Measurements from ENCODE around the gene PRTFDC1. TPM values are rescaled to one million over a fixed set of nuclear protein-coding genes. Genes with fewer than 3 reads are reported as not detected.
"Not testable (repeated sequence)": the region's sequence is repeated elsewhere in the genome, so short reads cannot be mapped to it uniquely, and the experiment has no call there.

PRTFDC1 gene
- polyA plus RNA-seq, 12 donors, result 7.4 to 26.9 (median 15.6) TPM; not detected in 1

GRCh38 chr10:24968349-24968748 lies 15.9 kb upstream of the PRTFDC1 start:
- DNase-seq, result no peak

- no peak for DNase-seq
Observed at GRCh38 chr10:24966962-24967481, 14.6 kb upstream of the PRTFDC1 start.

GRCh38 chr10:24965051-24965450 lies 12.6 kb upstream of the PRTFDC1 start:
- no peak for DNase-seq

- DNase-seq, result no peak
Observed at GRCh38 chr10:24963521-24964041, 11.2 kb upstream of the PRTFDC1 start.

- no peak for DNase-seq
Observed at GRCh38 chr10:24962995-24963394, 10.6 kb upstream of the PRTFDC1 start.

- no peak for DNase-seq
Observed at GRCh38 chr10:24961582-24961981, 9.2 kb upstream of the PRTFDC1 start.

GRCh38 chr10:24959382-24959730 lies 7.0 kb upstream of the PRTFDC1 start:
- DNase-seq, result no peak

- peak; percentile 90 for DNase-seq
Observed at GRCh38 chr10:24958721-24959381, 6.4 kb upstream of the PRTFDC1 start.

- DNase-seq, result peak; percentile 93
Observed at GRCh38 chr10:24958091-24958720, 5.8 kb upstream of the PRTFDC1 start.

GRCh38 chr10:24957624-24958051 lies 5.2 kb upstream of the PRTFDC1 start:
- not testable (repeated sequence) for DNase-seq

- DNase-seq, result no peak
Observed at GRCh38 chr10:24953675-24954074, 1.3 kb upstream of the PRTFDC1 start.

GRCh38 chr10:24952707-24953645 lies 570 bp upstream of the PRTFDC1 start:
- DNase-seq, result peak; percentile 80

GRCh38 chr10:24951201-24952142 lies 934 bp downstream of the PRTFDC1 start:
- DNase-seq, result peak; percentile 53

GRCh38 chr10:24950439-24950838 lies 2.0 kb downstream of the PRTFDC1 start:
- DNase-seq, result no peak

- no peak for DNase-seq
Observed at GRCh38 chr10:24949616-24950015, 2.8 kb downstream of the PRTFDC1 start.

- no peak for DNase-seq
Observed at GRCh38 chr10:24947304-24948097, 4.9 kb downstream of the PRTFDC1 start.

- DNase-seq, result no peak
Observed at GRCh38 chr10:24944512-24945255, 7.7 kb downstream of the PRTFDC1 start.

GRCh38 chr10:24938525-24938924 lies 13.9 kb downstream of the PRTFDC1 start:
- no peak for DNase-seq

GRCh38 chr10:24938076-24938475 lies 14.3 kb downstream of the PRTFDC1 start:
- no peak for DNase-seq
